Bronchial epithelial cell (primary cell): ENCODE measurements around the gene TESK2. TPM values are rescaled to one million over a fixed set of nuclear protein-coding genes. Genes with fewer than 3 reads are reported as not detected.

Experiments
- DNase-seq: peaks from one replicate; pipeline ENCODE4 v3.0.0-alpha.2; 2010; ENCODE audit warnings: low read depth
- FAIRE-seq: peaks from 2 replicates; lab custom pipeline; 2011; peaks lifted over from hg19 to GRCh38; lab: Jason Lieb, UNC
- H3K27me3 ChIP-seq: 2 replicates; pipeline ENCODE4 v1.5.1; 2011; ENCODE audit warnings: low read length; ENCODE audit not compliant: control insufficient read depth, insufficient read depth
- H3K36me3 ChIP-seq: 2 replicates; pipeline ENCODE4 v1.5.1; 2011; ENCODE audit warnings: low read length; ENCODE audit not compliant: control insufficient read depth, insufficient read depth
- H3K4me3 ChIP-seq: 2 replicates; pipeline ENCODE4 v1.5.1; 2011; ENCODE audit warnings: mild to moderate bottlenecking, low read depth, low read length, control low read depth
- CTCF ChIP-seq: IDR thresholded peaks from 2 replicates; pipeline ENCODE4 v1.5.1; 2011; ENCODE audit warnings: mild to moderate bottlenecking, moderate library complexity, low read length, control low read depth, inconsistent platforms; ENCODE audit not compliant: insufficient read depth, severe bottlenecking
- total RNA-seq: library from RNA; depleted of rRNA; stranded (reverse); fragments of >200 nt; gene quantifications from 2 replicates; pipeline ENCODE4 v1.2.1, GENCODE V29; 2014

The TESK2 gene
- total RNA-seq, 1 donor from 2014 or later = 1.6 TPM

DNA sequence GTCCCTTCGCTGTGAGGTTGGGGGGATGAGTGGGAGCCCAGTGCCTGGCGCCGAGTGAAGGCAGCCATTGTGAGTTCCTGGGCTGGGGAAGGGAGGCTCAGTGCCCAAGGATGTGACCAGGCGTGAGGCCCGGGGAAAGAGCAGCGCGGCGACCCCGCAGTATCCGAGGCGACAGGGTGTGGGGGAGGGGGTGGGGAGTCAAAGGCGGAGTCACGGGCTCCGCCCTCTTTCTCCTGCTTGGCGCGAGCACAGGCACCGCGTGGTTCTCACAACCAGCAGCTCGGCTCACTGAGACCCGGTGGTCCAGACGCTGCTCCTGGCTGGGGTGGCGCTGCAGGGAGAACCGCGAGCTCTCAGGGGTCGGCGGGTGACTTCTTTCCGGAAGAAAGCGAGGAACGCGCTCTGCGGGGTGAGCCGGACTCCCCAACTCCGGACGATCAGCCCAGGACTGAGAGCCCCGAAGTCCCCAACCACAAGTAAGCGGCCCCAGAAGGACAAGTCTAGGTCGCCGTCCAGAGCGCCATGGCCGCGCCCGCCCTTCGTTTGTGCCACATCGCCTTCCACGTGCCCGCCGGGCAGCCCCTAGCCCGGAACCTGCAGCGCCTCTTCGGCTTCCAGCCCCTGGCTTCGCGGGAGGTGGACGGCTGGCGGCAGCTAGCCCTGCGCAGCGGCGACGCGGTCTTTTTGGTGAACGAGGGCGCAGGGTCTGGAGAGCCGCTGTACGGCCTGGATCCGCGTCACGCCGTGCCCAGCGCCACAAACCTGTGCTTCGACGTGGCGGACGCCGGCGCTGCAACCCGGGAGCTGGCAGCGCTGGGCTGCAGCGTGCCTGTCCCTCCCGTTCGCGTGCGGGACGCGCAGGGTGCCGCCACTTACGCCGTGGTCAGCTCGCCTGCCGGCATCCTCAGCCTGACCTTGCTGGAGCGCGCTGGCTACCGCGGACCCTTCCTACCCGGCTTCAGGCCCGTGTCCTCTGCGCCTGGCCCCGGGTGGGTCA lies 164.0 kb downstream of the TESK2 start, which contains the start of gene HPDL:
Gene HPDL, plus strand, starts transcription at position 269 of the 997 bp plus-strand sequence. Its CDS starts 254 bp downstream, at position 523.
- DNase-seq (no peak), FAIRE-seq (no peak)
- H3K27me3 ChIP-seq = peaks cover 3% of the 10 kb centered on the region
- H3K4me3 ChIP-seq = peak within 1 kb of the TSS; percentile 44
- no peaks in the 10 kb centered on the region for H3K36me3 ChIP-seq
- TF ChIP-seq CTCF = no peak

DNA sequence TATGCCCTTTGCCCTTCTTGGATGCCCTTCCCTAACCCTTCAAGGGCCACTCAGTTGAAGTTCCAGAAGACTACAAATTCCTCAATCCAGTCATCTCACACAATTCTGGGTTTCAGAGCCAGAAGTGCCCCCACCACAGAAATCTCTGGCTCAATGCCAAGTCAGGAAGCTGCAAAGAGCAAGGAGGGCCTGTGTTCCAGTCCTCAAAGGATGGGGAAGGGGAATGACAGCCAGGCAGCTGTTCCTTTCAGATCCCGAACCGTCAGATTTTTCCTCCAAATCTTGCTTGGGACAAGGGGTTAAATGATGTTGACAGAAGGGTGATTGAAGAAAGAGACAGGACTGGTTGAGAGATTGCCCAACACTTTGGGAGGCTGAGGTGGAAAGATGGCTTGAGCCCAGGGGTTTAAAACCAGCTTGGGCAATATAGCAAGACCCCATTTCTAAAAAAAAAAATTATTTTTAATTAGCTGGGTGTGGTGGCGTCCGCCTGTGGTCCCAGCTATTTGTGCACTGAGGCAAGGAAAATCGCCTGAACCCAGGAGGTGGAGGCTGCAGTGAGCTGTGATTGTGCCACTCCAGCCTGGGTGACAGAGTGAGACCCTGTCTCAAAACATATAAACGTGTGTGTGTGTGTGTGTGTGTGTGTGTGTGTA lies 165.0 kb downstream of the TESK2 start:
- FAIRE-seq (no peak), DNase-seq (no peak)
- no peak for TF ChIP-seq CTCF
- no peak overlapping the region for H3K4me3 ChIP-seq
- H3K27me3 ChIP-seq = peaks cover 3% of the 10 kb centered on the region
- no peaks in the 10 kb centered on the region for H3K36me3 ChIP-seq

DNA sequence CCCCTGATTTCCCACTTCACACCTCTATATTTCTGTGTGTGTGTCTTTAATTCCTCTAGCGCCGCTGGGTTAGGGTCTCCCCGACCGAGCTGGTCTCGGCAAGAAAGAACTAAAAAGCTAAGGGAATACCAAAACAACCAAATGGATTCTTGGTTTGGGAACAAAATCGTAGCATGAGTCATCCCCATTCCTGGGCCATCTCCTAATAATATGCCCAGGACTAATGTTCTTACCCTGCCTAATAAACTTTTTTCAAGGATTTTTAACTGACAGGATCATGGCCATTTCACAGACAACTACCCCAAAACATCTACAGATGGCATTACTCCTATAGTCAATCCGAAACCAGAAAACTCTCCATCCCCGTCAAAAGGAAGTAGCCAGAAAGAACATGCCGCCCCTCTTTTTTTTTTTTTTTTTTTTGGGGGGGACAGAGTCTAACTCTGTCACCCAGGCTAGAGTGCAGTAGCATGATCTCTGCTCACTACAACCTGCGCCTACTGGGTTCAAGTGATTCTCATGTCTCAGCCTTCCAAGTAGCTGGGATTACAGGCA lies 168.4 kb downstream of the TESK2 start:
- no peaks in the 10 kb centered on the region for H3K36me3 ChIP-seq
- no peak for DNase-seq
- peaks cover 3% of the 10 kb centered on the region for H3K27me3 ChIP-seq
- H3K4me3 ChIP-seq = no peak overlapping the region
- FAIRE-seq = no peak
- TF ChIP-seq CTCF = no peak

DNA sequence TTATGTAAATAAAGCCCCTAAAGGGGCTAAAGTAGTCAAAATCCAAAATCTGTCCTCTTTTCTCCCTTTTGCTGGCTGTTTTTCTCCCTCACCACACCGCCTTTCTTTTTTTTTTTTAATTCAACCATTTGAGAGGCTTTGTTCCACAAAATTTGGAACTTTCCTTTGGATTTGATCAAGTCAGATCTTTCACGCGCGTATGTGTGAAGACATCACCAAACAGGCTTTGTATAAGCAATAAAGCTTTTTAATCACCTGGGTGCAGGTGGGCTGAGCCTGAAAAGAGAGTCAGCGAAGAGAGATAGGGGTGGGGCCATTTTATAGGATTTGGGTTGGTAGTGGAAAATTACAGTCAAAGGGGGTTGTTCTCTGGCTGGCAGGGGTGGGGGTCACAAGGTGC lies 169.5 kb downstream of the TESK2 start:
- DNase-seq = no peak
- TF ChIP-seq CTCF = no peak
- FAIRE-seq = no peak
- H3K27me3 ChIP-seq = no peaks in the 10 kb centered on the region
- no peaks in the 10 kb centered on the region for H3K36me3 ChIP-seq
- no peak overlapping the region for H3K4me3 ChIP-seq

GRCh38 chr1:45319761-45320160 lies 171.2 kb downstream of the TESK2 start:
- H3K27me3 ChIP-seq = no peaks in the 10 kb centered on the region
- DNase-seq (no peak), FAIRE-seq (no peak)
- no peak for TF ChIP-seq CTCF
- no peak overlapping the region for H3K4me3 ChIP-seq
- H3K36me3 ChIP-seq = no peaks in the 10 kb centered on the region
